ENCODE results near the gene MYORG.

MYORG gene

DNA sequence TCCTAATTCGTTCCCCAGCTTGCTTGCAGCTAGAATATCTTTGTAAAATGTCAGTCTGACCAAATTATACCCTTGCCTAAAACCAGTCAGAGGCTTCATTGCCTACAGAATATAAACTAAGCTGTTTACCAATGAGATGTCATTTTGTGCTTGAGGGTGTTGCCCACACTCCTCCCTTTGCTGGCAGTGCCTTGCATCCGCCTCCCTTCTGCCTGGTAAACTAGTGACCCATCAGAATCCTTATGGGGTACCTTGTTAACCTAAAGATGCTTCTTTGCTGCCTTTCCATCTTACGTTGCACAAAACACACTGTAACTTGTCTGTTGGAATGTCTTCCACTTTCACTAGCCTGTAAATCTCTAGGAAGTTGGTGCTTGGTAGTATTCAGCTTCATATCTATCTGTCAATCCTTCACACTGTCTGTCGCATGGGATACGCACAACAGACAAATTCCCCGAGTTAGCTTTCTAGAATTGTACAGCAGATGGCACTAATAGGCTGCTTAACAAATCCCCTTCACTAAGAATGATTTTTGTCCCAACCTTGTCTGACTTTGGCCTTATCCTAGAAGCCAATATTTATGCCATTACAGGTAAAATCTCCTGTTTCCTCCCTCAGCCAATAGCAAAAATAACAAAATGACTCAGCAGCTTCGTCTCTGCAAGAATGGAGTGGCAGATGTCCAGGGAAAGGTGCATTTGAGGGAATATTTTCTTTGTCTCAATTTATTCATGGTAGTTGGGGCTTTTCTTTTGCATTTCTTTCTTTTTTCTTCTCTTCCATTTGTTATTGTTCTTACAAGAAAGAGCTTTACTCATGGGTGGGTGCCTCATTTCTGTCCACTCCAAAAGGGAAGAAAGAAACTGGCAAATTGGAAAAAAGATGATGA lies 44.4 kb downstream of the MYORG start:
- DNase-seq = peak; percentile 45

DNA sequence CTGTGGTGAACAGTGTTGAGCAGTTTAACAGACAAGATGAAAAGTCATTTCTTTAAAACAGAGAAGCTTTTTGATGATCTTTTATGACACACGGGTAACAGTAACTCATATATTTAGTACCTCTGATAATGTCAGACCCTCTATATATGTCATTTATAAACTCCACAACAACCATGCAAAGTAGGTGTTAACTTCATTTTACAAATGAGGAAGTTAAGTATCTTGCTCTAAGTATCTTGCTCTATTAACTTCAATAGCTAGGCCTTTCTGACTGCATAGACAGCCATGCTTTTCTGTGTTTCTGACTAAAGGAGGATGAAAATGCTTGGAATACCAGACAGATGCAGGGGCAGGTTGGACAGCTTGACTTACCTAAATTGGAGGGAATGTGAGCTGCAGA lies 45.5 kb downstream of the MYORG start:
- DNase-seq = no peak

DNA sequence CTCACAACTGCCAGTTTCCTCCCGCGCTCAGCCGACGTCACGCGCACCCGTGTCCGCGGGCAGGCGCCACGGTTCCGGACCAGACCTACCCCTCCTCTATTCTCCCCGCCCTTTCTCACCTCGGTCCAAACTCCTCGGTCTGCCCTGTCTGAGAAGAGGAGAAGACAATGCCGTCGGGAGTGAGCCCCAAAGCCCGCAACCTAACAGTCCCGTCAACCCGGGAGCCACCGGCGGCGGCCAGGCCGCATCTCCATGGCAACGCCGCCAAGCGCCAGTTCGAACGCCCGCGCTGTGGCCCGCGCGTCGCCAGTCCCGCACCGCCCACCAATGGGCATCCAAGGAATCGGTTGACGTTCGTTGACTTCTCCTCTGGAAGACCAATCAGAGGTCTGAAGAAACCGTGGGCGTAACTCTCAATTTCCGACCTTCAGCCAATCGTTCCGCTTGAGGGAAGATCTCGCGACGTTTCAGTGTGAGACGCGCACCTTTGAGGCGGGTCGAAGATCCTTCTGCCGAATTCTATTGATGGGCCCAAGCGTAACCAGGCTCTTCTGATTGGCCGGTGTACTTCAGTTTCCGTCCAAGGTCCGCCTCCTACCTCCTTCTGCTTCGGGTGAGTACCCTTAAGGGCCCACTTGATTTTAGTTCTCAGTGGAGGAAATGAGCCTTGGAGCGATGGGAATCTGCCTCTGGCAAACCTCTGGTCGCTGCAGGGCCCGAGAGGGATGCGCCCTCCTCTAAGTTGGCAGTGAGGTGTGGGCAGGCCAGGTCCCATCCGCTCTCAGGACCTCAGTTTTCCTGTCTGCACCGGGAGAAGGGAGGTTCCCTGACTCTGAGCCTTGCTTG lies 47.5 kb downstream of the MYORG start, which contains the start of the genes KIF24 and NUDT2:
KIF24 (minus strand) TSS at position 282 of the 846 bp plus-strand sequence. CDS start 17,922 bp downstream, outside the sequence.
NUDT2 (plus strand) TSS at position 583 of the 846 bp plus-strand sequence. CDS start 9,471 bp downstream, outside the sequence.
- DNase-seq = peak; percentile 99

DNA sequence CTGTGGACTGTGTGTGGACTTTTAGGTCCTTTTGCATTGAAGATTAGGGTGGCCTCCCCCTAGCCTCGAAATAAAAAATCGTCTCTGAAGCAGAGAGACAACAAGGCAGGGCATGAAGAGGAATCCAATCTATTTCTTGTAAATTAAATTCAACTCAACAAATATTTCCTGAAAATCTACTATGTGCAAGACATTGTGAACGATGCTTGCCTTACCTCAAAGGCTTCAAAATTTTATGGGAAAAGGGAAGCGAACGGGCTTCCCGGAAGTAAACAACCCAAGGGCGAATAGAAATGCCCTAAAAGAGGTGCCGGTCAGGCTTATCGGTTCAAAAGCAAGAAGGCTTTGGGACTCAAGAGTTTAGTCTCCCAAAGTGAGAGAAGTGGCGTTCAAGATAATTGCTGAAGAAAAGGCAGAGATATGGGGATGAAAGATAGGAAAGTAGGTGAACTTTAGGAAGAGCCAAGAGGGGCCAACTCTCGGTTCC lies 48.2 kb downstream of the MYORG start:
- DNase-seq = no peak

DNA sequence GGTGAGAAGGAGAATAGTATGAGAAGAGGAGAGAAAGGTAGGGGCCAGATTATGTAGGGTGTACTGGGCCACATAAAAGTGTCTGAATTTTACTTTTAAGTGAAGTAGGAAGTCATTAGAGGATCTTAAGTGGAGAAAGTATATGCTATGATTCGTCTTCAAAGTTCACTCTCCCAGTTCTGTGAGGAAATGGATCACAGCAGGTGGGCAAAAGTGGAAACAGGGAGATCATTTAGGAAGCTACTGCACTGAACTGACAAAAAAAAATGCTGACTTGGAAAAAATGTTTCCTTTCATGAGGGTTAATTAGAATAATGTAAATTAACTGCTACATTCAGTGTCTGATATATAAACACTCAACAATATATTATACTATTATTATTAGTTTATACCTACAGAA lies 50.0 kb downstream of the MYORG start:
- no peak for DNase-seq

DNA sequence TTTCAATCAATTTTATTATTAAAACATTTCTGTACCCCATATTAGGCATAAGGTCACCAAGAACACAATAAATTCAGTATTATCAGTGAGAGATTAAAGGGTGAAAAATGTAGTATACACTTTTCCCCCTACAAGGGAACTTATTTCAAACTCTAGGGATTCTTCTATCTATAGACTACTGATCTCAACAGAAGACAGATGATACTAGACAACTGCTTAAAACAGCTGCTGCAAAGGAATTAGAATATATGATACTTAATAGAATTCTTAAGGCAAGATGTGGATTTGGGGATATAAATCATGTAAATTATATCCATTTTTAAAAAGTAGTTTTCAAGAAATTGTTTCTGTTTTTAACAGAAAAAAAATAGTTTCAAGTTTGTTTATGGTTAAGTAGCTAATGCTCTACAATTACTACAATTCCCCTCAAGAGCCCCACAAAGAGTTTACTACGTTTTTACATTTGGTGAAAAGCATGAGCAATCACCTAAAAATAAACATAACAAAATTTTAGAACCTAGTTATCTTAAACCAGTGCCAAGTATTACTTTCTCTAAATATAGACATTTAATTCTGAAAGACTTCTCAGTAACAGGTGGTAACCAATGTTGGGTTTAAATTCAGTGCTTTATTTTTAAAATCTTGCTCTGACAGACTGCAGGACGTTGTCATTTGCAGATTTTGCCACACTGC lies 53.7 kb downstream of the MYORG start:
- no peak for DNase-seq

DNA sequence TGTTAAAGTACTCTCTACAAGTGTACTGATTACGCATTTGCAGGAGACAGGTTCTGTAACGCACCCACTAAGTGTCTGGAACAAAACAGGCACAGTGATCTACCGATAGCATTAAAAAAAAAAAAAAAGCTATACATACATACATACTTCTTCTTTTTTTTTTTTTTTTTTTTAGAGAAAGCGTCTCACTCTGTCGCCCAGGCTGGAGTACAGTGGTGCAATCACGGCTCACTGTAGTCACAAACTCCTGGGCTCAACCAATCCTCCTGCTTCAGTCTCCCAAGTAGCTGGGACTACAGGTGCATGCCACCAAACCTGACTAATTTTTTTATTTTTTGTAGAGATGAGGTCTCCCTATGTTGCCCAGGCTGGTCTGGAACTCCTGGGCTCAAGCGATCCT lies 55.2 kb downstream of the MYORG start:
- no peak for DNase-seq

DNA sequence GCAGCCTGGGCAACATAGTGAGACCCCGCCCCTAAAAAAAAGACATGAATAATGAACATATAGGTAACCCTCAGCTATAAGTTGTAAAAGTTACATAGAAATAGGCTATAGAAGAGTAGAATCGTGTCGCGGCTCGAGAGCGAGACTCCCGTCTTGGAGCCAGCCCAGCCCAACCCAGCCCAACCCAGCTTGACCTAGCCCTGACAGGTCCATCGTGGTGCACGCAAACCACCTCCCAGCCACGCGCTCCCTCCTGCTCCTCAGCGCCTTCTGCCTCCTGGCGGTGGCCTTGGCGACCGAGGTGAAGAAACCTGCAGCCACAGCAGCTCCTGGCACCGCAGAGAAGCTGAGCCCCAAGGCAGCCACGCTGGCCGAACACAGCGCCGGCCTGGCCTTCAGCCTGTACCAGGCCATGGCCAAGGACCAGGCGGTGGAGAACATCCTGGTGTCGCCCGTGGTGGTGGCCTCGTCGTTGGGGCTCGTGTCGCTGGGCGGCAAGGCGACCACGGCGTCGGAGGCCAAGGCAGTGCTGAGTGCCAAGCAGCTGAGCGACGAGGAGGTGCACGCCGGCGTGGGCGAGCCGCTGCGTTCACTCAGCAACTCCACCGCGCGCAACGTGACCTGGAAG lies 58.4 kb downstream of the MYORG start:
- no peak for DNase-seq

DNA sequence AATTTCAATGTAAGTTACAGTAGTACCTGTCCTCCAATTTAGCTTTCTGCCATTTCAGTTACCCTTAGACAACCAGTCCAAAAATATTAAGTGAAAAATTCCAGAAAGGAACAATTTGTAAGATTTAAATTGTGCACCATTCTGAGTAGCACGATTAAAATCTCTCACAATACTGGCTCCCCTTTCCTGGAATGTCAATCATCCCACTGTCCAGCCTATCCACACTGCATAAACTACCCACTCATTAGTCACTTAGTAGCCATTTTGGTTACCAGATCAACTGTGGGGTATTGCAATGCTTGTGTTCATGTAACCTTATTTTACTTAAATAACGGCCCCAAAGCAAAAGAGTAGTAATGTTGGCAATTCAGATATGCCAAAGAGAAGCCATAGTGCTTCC lies 59.3 kb downstream of the MYORG start:
- no peak for DNase-seq
